GM13977 (cell line): ENCODE data around the gene TMEM161B.
"Not testable (repeated sequence)": the region's sequence is repeated elsewhere in the genome, so short reads cannot be mapped to it uniquely, and the experiment has no call there.

Experiments
- DNase-seq: peaks from one replicate; pipeline ENCODE4 v3.0.0; 2012; ENCODE audit warnings: low spot score
- in situ Hi-C: fragments of 300-500 bp; cut with MboI; formaldehyde crosslinking; loops from one replicate; pipeline ENCODE4 v1.12.0; 2022; ENCODE audit warnings: low sequenced_read_pairs, low pct_unique_long_range_greater_than_20kb, mixed read lengths, inconsistent platforms; ENCODE audit not compliant: unreplicated experiment
- TF ChIP-seq, protein P1 (sequence below): IDR thresholded peaks from 2 replicates; pipeline ENCODE4 v1.5.1; 2012; ENCODE audit warnings: mild to moderate bottlenecking, control low read depth; ENCODE audit not compliant: insufficient read depth; ENCODE audit errors: extremely low read depth, missing control alignments

The TMEM161B gene

DNA sequence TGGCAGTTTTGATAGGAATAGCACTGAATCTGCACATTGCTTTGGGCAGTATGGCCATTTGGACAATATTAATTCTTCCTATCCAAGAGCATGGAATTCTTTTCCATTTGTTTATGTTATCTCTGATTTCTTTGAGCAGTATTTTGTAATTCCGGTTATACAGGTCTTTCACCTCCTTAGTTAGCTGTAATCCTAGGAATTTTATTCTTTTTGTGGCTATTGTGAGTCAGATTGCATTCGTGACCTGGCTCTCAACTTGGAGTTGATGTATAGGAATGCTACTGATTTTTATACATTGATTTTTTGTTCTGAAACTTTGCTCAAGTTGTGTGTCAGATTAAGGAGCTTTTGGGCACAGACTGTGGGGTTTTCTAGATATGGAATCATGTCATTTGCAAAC, 24.0 kb downstream of the TMEM161B start:
- in situ Hi-C loops: no loop called here
- TF ChIP-seq, protein P1, sequence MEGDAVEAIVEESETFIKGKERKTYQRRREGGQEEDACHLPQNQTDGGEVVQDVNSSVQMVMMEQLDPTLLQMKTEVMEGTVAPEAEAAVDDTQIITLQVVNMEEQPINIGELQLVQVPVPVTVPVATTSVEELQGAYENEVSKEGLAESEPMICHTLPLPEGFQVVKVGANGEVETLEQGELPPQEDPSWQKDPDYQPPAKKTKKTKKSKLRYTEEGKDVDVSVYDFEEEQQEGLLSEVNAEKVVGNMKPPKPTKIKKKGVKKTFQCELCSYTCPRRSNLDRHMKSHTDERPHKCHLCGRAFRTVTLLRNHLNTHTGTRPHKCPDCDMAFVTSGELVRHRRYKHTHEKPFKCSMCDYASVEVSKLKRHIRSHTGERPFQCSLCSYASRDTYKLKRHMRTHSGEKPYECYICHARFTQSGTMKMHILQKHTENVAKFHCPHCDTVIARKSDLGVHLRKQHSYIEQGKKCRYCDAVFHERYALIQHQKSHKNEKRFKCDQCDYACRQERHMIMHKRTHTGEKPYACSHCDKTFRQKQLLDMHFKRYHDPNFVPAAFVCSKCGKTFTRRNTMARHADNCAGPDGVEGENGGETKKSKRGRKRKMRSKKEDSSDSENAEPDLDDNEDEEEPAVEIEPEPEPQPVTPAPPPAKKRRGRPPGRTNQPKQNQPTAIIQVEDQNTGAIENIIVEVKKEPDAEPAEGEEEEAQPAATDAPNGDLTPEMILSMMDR: no peak
- no peak for DNase-seq

DNA sequence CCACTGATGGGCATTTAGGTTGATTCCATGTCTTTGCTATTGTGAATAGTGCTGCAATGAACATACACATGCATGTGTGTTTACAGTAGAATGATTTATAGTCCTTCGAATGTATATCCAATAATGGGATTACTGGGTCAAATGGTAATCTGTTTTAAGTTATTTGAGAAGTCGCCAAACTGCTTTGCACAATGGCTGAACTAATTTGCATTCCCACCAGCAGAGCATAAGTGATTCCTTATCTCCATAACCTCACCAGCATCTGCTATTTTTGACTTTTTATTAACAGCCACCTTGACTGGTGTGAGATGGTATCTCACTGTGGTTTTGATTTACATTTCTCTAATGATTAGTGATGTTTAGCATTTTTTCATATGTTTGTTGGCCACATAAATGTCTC, 25.2 kb downstream of the TMEM161B start:
- DNase-seq, in situ Hi-C loops: not testable (repeated sequence)

- no peak for DNase-seq
- in situ Hi-C loops: no loop called here
- TF ChIP-seq, protein P1: no peak
Observed at GRCh38 chr5:88238732-88239131, 29.9 kb downstream of the TMEM161B start.

- in situ Hi-C loops: no loop called here
- TF ChIP-seq, protein P1: no peak
- no peak for DNase-seq
Observed at GRCh38 chr5:88236866-88237642, 31.6 kb downstream of the TMEM161B start.

- no peak for DNase-seq
- in situ Hi-C loops: no loop called here
Observed at GRCh38 chr5:88235828-88236227, 32.8 kb downstream of the TMEM161B start.

GRCh38 chr5:88235346-88235745, 33.3 kb downstream of the TMEM161B start:
- TF ChIP-seq, protein P1: no peak

More at GRCh38 chr5:88235828-88236227, 32.8 kb downstream of the TMEM161B start:
- TF ChIP-seq, protein P1: no peak

GRCh38 chr5:88230546-88231066, 38.0 kb downstream of the TMEM161B start:
- no peak for DNase-seq
- TF ChIP-seq, protein P1: no peak
- in situ Hi-C loops: no loop called here

More at GRCh38 chr5:88235346-88235745, 33.3 kb downstream of the TMEM161B start:
- in situ Hi-C loops: no loop called here
- DNase-seq: no peak
